HepG2 (cell line): ENCODE measurements around the gene CCT3.

Experiments used
- CREB3 ChIP-seq: sonication (generic); formaldehyde crosslinking; IDR thresholded peaks from 2 replicates; pipeline ENCODE4 v1.5.0; 2020; ENCODE audit warnings: missing genetic modification reagents
- CTCF ChIP-seq: sonication (generic); formaldehyde crosslinking; IDR thresholded peaks from 2 replicates; pipeline ENCODE4 v1.5.0; 2020; ENCODE audit warnings: mild to moderate bottlenecking, missing genetic modification reagents, moderate library complexity
- EZH2 ChIP-seq: conservative IDR thresholded peaks from 2 replicates; pipeline ENCODE4 v1.6.1; 2012; ENCODE audit warnings: mild to moderate bottlenecking, low read depth, low read length, moderate library complexity
- HCFC1 ChIP-seq: fragments of 150-350 bp; IDR thresholded peaks from 2 replicates; pipeline ENCODE4 v1.6.1; 2014; ENCODE audit warnings: low read depth, low read length
- HMG20A ChIP-seq: IDR thresholded peaks from 2 replicates; pipeline ENCODE4 v1.6.1; 2016; ENCODE audit warnings: borderline replicate concordance
- NR2F1 ChIP-seq, 2 experiments: fragments of 450-650 bp in 1 of 2; formaldehyde crosslinking in 1 of 2; IDR thresholded peaks; 2 replicates each; pipeline versions ENCODE4 v1.5.0 to v1.6.1; 2016 to 2020; ENCODE audit warnings: mild to moderate bottlenecking in 1 of 2, missing compliant biosample characterization in 1 of 2, missing genetic modification reagents in 1 of 2, moderate library complexity in 1 of 2
- RBFOX2 ChIP-seq: fragments of 200-400 bp; formaldehyde crosslinking; IDR thresholded peaks from 2 replicates; pipeline ENCODE4 v1.6.1; 2017; ENCODE audit warnings: low read depth, mild to moderate bottlenecking, low read length
- ZBED4 ChIP-seq: sonication (generic); formaldehyde crosslinking; IDR thresholded peaks from 2 replicates; pipeline ENCODE4 v1.4.0; 2020; ENCODE audit warnings: missing genetic modification reagents, borderline replicate concordance
- ZNF138 ChIP-seq: sonication (generic); formaldehyde crosslinking; IDR thresholded peaks from 2 replicates; pipeline ENCODE4 v1.5.0; 2020; ENCODE audit warnings: mild to moderate bottlenecking, low read depth, missing genetic modification reagents
- ZNF333 ChIP-seq: sonication (generic); formaldehyde crosslinking; IDR thresholded peaks from 2 replicates; pipeline ENCODE4 v1.4.0; 2020; ENCODE audit warnings: mild to moderate bottlenecking, missing genetic modification reagents, borderline replicate concordance

- no peak for TF ChIP-seq HCFC1
- no peak for TF ChIP-seq EZH2
- no peak for TF ChIP-seq CTCF (CRISPR knock-in tag)
- TF ChIP-seq ZNF138 (CRISPR knock-in tag): no peak
- TF ChIP-seq CREB3 (CRISPR knock-in tag): no peak
- TF ChIP-seq RBFOX2: 0 out of 2 replicates have a peak, but pooled peaks have one; percentile 17
- TF ChIP-seq ZNF333: no peak
- TF ChIP-seq HMG20A: no peak
- no peak for TF ChIP-seq NR2F1 (CRISPR knock-in tag; IDR thresholded peaks at IDR 0.05)
- no peak for TF ChIP-seq ZBED4 (CRISPR knock-in tag)
Observed at GRCh38 chr1:156285437-156285836, 52.7 kb downstream of the CCT3 start.
